ENCODE measurements around the gene POC1B. TPM values are rescaled to one million over a fixed set of nuclear protein-coding genes. Genes with fewer than 3 reads are reported as not detected.

POC1B gene
- polyA plus RNA-seq, 4 donors, result 17.8 to 24.4 (median 22.5) TPM

DNA sequence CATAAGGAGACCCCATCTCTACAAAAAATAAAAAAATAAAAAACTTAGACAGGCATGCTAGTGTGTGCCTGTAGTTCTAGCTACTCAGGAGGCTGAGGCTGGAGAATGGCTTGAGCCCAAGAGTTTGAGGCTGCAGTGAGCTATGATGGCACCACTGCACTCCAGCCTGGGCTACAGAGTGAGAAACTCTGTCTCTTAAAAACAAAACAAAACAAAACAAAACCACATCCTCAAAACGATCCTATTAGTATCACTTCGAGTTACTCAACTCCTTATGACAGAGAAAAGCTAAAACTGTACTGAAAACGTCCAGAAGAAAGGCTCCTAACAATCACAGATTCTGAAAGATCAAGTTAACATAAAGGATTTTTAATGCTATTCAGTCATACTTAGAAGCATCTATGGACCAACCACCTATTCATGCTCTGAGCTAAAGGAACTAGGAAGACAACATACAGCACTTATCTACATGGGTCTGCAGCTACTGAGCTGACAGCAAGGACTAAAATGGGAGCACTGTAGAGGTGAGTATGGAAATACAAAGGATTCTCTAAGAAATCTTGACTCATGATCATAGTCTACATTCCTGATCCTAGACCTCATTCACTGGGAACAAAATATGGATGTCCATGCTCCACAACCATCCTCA, 98.2 kb downstream of the POC1B start:
- DNase-seq (ENCODE audit: low read depth in 4 of 4, low spot score in 2 of 4), result no peak

GRCh38 chr12:89424846-89425245, 101.0 kb downstream of the POC1B start:
- no peak for DNase-seq (ENCODE audit: low read depth in 4 of 4, low spot score in 2 of 4)

DNA sequence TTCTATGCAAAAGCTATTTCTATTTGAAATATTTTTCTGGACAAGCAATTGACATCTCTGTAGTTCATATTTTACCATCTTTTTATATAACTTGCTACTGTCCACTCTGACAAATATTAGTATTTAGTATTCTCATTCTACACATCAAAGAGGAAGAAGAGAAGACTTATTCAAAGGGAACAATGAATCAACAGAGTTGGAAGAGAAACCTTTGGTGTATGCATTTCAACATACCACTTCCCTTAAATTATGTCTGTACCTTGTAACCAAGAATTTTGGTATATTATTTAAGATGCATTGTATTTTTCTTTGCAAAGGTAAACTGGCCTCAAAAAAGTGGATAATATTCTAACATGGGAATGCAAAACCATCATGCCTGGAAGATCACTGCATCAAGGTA, 101.5 kb downstream of the POC1B start:
- DNase-seq (ENCODE audit: low read depth in 4 of 4, low spot score in 2 of 4), result no peak

GRCh38 chr12:89421092-89421835, 104.6 kb downstream of the POC1B start:
- DNase-seq (ENCODE audit: low read depth in 4 of 4, low spot score in 2 of 4), result no peak

GRCh38 chr12:89418228-89418910, 107.5 kb downstream of the POC1B start:
- no peak for DNase-seq (ENCODE audit: low read depth in 4 of 4, low spot score in 2 of 4)

DNA sequence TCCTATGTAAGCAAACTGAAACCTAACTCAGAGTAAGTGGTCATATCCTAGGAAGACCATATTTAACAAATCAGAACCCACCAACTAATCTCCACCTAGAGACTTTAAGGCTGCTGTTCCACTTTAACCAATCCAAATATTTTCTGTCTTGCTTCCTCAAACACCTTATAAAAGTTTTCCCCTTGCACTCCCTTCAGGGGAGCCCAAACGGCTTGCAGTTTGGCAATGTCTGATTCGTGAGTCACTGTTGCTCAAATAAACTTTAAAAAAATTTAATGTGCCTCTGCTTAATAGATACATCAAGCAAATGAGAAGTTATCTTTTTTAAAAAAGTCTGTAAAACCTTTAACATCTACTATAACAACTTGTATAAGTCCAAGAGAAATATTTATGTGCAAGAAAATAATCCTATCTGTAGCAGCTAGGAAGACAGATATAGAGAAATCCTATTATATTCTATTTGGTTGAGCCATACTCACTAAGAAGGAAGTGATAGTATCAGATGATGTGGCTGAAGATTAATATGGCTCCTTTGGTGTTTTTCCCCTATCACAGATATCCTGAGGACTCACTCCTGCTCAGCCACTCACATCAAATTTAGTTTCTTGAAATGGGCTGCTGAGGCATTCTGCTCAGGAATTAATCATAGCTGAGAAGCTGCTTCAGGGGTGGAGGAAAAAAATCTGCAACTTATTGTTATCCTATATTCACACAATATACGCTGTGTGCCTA, 108.4 kb downstream of the POC1B start:
- DNase-seq (ENCODE audit: low read depth in 4 of 4, low spot score in 2 of 4), result no peak

DNA sequence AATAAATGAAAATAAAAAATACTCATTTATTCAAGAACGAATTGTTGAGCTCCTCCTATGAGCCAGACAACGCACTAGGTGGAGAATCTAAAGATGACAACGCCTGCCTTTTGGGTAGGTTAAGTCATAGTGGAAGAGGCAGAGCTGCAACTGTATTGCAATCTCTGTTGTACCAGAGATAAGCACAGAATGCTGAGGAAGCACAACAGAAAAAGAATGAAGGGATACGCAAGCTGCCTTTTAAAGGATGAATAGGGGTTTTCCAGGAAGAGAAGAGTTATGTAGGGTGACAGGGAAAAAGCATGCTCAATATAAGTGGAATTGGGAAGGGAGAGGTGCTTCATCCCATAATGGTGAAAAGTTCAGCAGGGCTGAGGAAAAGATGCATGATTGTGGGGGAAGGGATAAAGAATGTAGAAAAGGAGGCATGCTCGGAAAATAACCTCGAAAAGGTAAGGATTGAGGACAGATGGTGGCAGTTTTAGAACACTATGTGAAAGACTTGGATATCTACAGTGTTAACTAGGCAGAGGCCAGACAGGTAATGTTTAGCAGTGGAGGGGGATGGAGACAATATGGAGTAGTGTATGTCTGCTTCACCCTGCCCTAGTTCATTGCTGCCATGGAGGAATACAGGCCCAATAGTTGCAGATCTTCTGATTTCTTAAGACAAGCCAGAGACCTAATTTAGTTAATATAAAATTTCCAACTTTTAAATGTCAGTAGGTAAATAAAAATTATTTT, 109.6 kb downstream of the POC1B start:
- DNase-seq (ENCODE audit: low read depth in 4 of 4, low spot score in 2 of 4), result no peak

GRCh38 chr12:89414851-89415250, 111.0 kb downstream of the POC1B start:
- no peak for DNase-seq (ENCODE audit: low read depth in 4 of 4, low spot score in 2 of 4)

GRCh38 chr12:89414322-89414721, 111.5 kb downstream of the POC1B start:
- DNase-seq (ENCODE audit: low read depth in 4 of 4, low spot score in 2 of 4), result no peak

DNA sequence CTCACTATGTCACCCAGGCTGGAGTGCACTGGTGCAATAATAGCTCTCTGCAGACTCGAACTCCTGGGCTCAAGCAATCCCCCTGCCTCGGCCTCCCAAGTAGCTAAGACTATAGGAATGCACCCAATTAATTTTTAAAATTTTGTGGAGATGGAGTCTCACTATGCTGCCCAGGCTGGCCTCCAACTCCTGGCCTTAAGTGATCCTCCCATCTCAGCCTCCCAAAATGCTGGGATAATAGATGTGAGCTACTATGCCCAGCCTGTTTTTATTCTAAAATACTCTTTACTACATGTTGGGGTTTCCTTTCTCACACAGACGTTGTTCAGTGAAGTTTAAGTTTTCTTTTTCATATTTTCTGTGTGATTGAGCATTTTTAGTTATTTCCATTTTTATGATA, 112.6 kb downstream of the POC1B start:
- no peak for DNase-seq (ENCODE audit: low read depth in 4 of 4, low spot score in 2 of 4)

DNA sequence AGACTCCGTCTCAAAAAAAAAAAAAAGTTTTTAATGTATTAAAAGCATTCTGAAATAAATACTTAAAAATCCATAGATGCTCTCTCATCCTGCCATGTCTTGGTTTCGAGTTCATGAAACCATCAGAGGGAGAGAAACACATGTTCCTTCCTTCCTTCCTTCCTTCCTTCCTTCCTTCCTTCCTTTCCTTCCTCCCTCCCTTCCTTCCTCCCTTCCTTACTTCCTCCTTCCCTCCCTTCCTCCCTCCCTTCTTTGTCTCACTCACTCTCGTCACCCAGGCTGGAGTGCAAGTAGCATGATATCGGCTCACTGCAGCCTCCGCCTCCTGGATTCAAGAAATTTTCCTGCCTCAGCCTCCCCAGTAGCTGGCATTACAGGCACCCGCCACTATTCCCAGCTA, 113.2 kb downstream of the POC1B start:
- DNase-seq (ENCODE audit: low read depth in 4 of 4, low spot score in 2 of 4), result no peak

DNA sequence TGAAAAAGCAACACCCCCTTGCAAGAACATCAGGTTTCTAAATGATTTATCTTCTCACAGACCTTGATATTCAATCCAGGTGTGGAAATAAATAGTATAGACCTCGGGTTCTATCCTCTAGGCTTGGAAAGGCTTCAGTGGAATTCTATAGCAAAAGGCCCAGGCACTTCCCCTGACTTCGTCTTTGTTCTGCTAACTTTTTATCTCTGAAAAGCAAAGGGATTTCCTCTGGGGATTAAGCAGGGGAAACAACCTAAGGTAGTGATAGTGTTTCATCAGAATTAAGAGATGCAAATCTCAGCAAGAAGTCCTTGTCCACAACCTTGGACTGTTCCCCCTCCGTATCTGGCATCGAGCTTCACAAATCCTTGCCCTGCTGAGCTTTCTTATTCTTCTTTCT, 114.0 kb downstream of the POC1B start:
- no peak for DNase-seq (ENCODE audit: low read depth in 4 of 4, low spot score in 2 of 4)

GRCh38 chr12:89411234-89411633, 114.6 kb downstream of the POC1B start:
- DNase-seq (ENCODE audit: low read depth in 4 of 4, low spot score in 2 of 4), result no peak

DNA sequence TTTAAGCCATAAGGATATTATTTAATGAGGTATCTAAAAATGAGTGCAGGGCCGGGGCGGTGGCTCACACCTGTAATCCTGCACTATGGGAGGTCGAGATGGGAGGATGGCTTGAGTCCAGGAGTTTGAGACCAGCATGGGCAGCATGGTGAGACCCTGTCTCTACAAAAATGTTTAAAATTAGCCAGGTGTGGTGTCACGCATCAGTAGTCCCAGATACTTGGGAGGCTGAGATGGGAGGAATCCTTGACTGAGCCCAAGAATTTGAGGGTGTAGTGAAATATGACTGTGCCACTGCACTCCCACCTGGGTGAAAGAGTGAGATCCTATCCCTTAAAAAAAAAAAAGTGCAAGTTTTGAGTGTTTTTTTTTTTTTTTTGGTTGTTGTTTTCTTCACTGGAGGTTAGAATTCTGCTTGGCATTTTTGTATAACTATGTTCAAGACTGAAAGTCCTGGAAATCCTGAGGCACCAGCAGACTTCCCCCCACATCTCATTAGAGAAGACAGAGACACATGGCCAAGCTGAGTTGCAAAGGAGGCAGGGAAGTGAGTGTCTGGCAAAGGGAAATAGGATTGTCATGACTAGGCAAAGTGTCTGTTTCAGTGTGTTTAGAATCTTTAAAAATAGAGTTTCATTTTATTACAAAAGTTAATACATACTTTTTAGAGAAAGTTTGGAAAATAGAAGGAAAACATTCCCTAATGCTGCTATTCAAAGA, 120.1 kb downstream of the POC1B start:
- no peak for DNase-seq (ENCODE audit: low read depth in 4 of 4, low spot score in 2 of 4)

- DNase-seq (ENCODE audit: low read depth in 4 of 4, low spot score in 2 of 4), result no peak
Measured at GRCh38 chr12:89401433-89402058, 124.3 kb downstream of the POC1B start.

DNA sequence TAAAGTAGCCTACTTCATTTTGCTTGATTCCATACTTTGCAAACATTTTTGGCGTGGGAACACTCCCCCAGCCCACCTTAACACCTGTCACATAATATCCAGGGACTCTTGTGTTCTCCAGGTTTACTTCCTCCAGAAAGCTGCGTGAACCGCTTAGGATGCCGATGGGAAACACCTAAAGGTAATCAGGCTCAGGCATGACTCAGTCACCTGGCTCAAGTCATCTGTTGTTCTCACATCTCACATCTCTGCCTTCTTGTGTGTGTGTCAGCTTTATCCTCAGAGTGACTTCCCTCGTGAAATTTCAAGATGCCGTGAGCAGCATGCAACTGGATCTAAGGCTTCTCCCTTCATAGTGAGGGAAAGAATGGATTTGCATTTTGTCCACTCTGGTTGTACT, 125.4 kb downstream of the POC1B start:
- no peak for DNase-seq (ENCODE audit: low read depth in 4 of 4, low spot score in 2 of 4)

GRCh38 chr12:89395712-89396111, 130.1 kb downstream of the POC1B start:
- DNase-seq (ENCODE audit: low read depth in 4 of 4, low spot score in 2 of 4), result no peak

GRCh38 chr12:89393551-89394121, 132.2 kb downstream of the POC1B start:
- no peak for DNase-seq (ENCODE audit: low read depth in 4 of 4, low spot score in 2 of 4)

- DNase-seq (ENCODE audit: low read depth in 4 of 4, low spot score in 2 of 4), result no peak
Measured at GRCh38 chr12:89392391-89392790, 133.5 kb downstream of the POC1B start.
